Stomach (tissue), 9 donors: ENCODE results near the gene WWOX. TPM values are rescaled to one million over a fixed set of nuclear protein-coding genes. Genes with fewer than 3 reads are reported as not detected.

Source experiments
- DNase-seq, 2 donors: peaks; one replicate each; pipeline versions ENCODE4 v3.0.0 to v3.0.0-alpha.2; 2013 to 2019
- H3K27ac ChIP-seq, 5 donors: fragments of 200-600 bp in 4 of 5; sonication (generic) in 4 of 5; one replicate each; pipeline ENCODE4 v1.5.1; 2013 to 2019; ENCODE audit warnings: mild to moderate bottlenecking in 1 of 5, moderate library complexity in 1 of 5
- H3K27me3 ChIP-seq, 3 donors: fragments of 200-600 bp; sonication (generic); one replicate each; pipeline ENCODE4 v1.5.1; 2017 to 2019; ENCODE audit warnings: mixed run types in 1 of 3
- H3K36me3 ChIP-seq, 4 donors: fragments of 200-600 bp; sonication (generic); 1 replicate in 3 of 4; 2 replicates in 1 of 4; pipeline ENCODE4 v1.5.1; 2016 to 2019
- H3K4me1 ChIP-seq, 4 donors: fragments of 200-600 bp; sonication (generic); one replicate each; pipeline ENCODE4 v1.5.1; 2016 to 2019
- H3K4me3 ChIP-seq, 4 donors: fragments of 200-600 bp; sonication (generic) in 3 of 4; one replicate each; pipeline ENCODE4 v1.5.1; 2016 to 2019; ENCODE audit warnings: mild to moderate bottlenecking in 1 of 4
- H3K9me3 ChIP-seq, 4 donors: fragments of 200-600 bp; sonication (generic); one replicate each; pipeline ENCODE4 v1.5.1; 2016 to 2019
- CTCF ChIP-seq, 7 experiments: fragments of 450-650 bp in 4 of 7; fragments of 200-600 bp in 3 of 7; sonication (generic) in 3 of 7; IDR thresholded peaks; one replicate each; pipeline ENCODE4 v1.5.1; 2016 to 2019; ENCODE audit warnings: antibody characterized with exemption in 7 of 7, control low read depth in 2 of 7, mild to moderate bottlenecking in 1 of 7
- EP300 ChIP-seq: sonication (generic); formaldehyde crosslinking; IDR thresholded peaks from one replicate; pipeline ENCODE4 v1.6.1; 2017; ENCODE audit warnings: antibody characterized with exemption
- POLR2A ChIP-seq, 4 donors: fragments of 450-650 bp; IDR thresholded peaks; one replicate each; pipeline ENCODE4 v1.6.1; 2016; ENCODE audit warnings: antibody characterized with exemption in 4 of 4, control low read depth in 2 of 4, mild to moderate bottlenecking in 1 of 4, moderate library complexity in 1 of 4
- POLR2AphosphoS5 ChIP-seq, 3 donors: sonication (generic); formaldehyde crosslinking; IDR thresholded peaks; one replicate each; pipeline ENCODE4 v1.6.1; 2016; ENCODE audit warnings: antibody characterized with exemption in 3 of 3
- WGBS, 5 donors: extraction: QIAGEN DNeasy Blood & Tissue Kit in 3 of 5; methylation state at CpG; one replicate each; pipeline versions ENCODE4 v1.1.5 to v1.1.7; 2013 to 2018; 5-methylcytosine and 5-hydroxymethylcytosine counted together
- intact Hi-C: fragments of 100-400 bp; cut with DNase I; formaldehyde crosslinking; loops from one replicate; pipeline ENCODE4 v1.15.1; 2023; ENCODE audit warnings: low total_unique reads
- polyA plus RNA-seq, 3 donors: library from polyadenylated mRNA; stranded (reverse); fragments of 200-250 nt; gene quantifications; one replicate each; pipeline ENCODE4 v1.2.3, GENCODE V29; 2013
- total RNA-seq, 5 donors: library from RNA; depleted of rRNA; stranded (reverse); fragments of >200 nt; gene quantifications; one replicate each; pipeline versions ENCODE4 v1.1.0 to v1.2.3, GENCODE V29; 2014 to 2016
- donor health status: healthy with polysubstance abuse.
- donor health status: Bipolar disorder and iron deficiency.
- donor health status: healthy.

The WWOX gene
- total and polyA plus RNA-seq, 8 donors: 7.7 to 129 (median 48.7) TPM

GRCh38 chr16:78851266-78851665, 751.8 kb downstream of the WWOX start:
- Histone ChIP-seq H3K4me1 (no peaks in the 10 kb centered on the region), H3K36me3 (no peaks in the 10 kb centered on the region), H3K4me3 (no peak overlapping the region), H3K27ac (no peak overlapping the region), H3K27me3 (no peaks in the 10 kb centered on the region), H3K9me3 (no peaks in the 10 kb centered on the region)
- WGBS, 5 donors: 14 to 44% (median 29%) methylated on average over 3 of the region's 3 CpGs
- DNase-seq: no peak
- intact Hi-C loops: no loop called here
- TF ChIP-seq POLR2A (IDR thresholded peaks at IDR 0.05) (no peak), POLR2AphosphoS5 (IDR thresholded peaks at IDR 0.05) (no peak), CTCF (IDR thresholded peaks at IDR 0.05) (no peak), EP300 (no peak)

GRCh38 chr16:78852081-78852635, 752.7 kb downstream of the WWOX start:
- Histone ChIP-seq H3K27me3 (no peaks in the 10 kb centered on the region), H3K9me3 (no peaks in the 10 kb centered on the region), H3K36me3 (no peaks in the 10 kb centered on the region), H3K27ac (no peak overlapping the region), H3K4me3 (no peak overlapping the region), H3K4me1 (no peaks in the 10 kb centered on the region)
- WGBS, 5 donors: 95 to 98% (median 98%) methylated on average over 4 of the region's 4 CpGs
- DNase-seq: no peak
- TF ChIP-seq POLR2A (IDR thresholded peaks at IDR 0.05): no peak
- no peak for TF ChIP-seq POLR2AphosphoS5 (IDR thresholded peaks at IDR 0.05)
- no peak for TF ChIP-seq CTCF (IDR thresholded peaks at IDR 0.05)
- no peak for TF ChIP-seq EP300
- intact Hi-C loops: no loop called here

- H3K9me3 ChIP-seq: no peaks in the 10 kb centered on the region
- H3K4me1 ChIP-seq: peaks cover 0 to 9% (median 4%) of the 10 kb centered on the region in 4 donors
- H3K27ac ChIP-seq: no peak overlapping the region
- H3K4me3 ChIP-seq: no peak overlapping the region
- intact Hi-C loops: no loop called here
- 61 to 77% (median 66%) methylated on average over 2 of the region's 2 CpGs for WGBS, 5 donors
- no peaks in the 10 kb centered on the region for H3K36me3 ChIP-seq
- no peak for DNase-seq
- no peaks in the 10 kb centered on the region for H3K27me3 ChIP-seq
- TF ChIP-seq POLR2A (IDR thresholded peaks at IDR 0.05) (no peak), EP300 (no peak), POLR2AphosphoS5 (IDR thresholded peaks at IDR 0.05) (no peak), CTCF (IDR thresholded peaks at IDR 0.05) (no peak)
Observed at GRCh38 chr16:78862022-78862421, 762.6 kb downstream of the WWOX start.

- no peaks in the 10 kb centered on the region for H3K27me3 ChIP-seq
- TF ChIP-seq POLR2AphosphoS5 (IDR thresholded peaks at IDR 0.05) (no peak), CTCF (IDR thresholded peaks at IDR 0.05) (no peak), EP300 (no peak), POLR2A (IDR thresholded peaks at IDR 0.05) (no peak)
- intact Hi-C loops: no loop called here
Observed at GRCh38 chr16:78866521-78866920, 767.1 kb downstream of the WWOX start.

More at GRCh38 chr16:78866521-78866920, 767.1 kb downstream of the WWOX start:
- Histone ChIP-seq H3K36me3 (no peaks in the 10 kb centered on the region), H3K4me1 (peaks cover 0 to 10% (median 5%) of the 10 kb centered on the region in 4 donors), H3K4me3 (no peak overlapping the region), H3K27ac (no peak overlapping the region), H3K9me3 (no peaks in the 10 kb centered on the region)
- DNase-seq: no peak
- WGBS, 5 donors: 38 to 60% (median 43%) methylated on average over 6 of the region's 6 CpGs
